H9 (cell line): ENCODE data around the gene UBE4B. TPM values are rescaled to one million over a fixed set of nuclear protein-coding genes. Genes with fewer than 3 reads are reported as not detected.

Experiments used
- DNase-seq: peaks from one replicate; pipeline ENCODE4 v3.0.0-alpha.2; 2017
- H2AFZ ChIP-seq: one replicate; pipeline ENCODE4 v1.6.1; 2013; ENCODE audit warnings: mild to moderate bottlenecking, low read length, control low read depth, moderate library complexity
- H2AK5ac ChIP-seq: 2 replicates; pipeline ENCODE4 v1.6.1; 2013; ENCODE audit warnings: low read length, control low read depth, mixed read lengths; ENCODE audit not compliant: insufficient read length
- H2BK120ac ChIP-seq: one replicate; pipeline ENCODE4 v1.6.1; 2013; ENCODE audit warnings: low read depth, mild to moderate bottlenecking, low read length, control low read depth, inconsistent platforms; ENCODE audit not compliant: poor library complexity, severe bottlenecking
- H2BK12ac ChIP-seq: 2 replicates; pipeline ENCODE4 v1.6.1; 2013; ENCODE audit warnings: low read length, control low read depth, mixed read lengths, low read depth; ENCODE audit not compliant: insufficient read length
- H2BK15ac ChIP-seq: 2 replicates; pipeline ENCODE4 v1.6.1; 2013; ENCODE audit warnings: low read depth, low read length, control low read depth
- H2BK20ac ChIP-seq: one replicate; pipeline ENCODE4 v1.6.1; 2013; ENCODE audit warnings: low read depth, mild to moderate bottlenecking, low read length, control low read depth, inconsistent platforms; ENCODE audit not compliant: poor library complexity, severe bottlenecking
- H2BK5ac ChIP-seq: 2 replicates; pipeline ENCODE4 v1.6.1; 2013; ENCODE audit warnings: low read length, control low read depth, mixed read lengths; ENCODE audit not compliant: insufficient read length
- H3K14ac ChIP-seq: 2 replicates; pipeline ENCODE4 v1.6.1; 2013; ENCODE audit warnings: low read length, control low read depth; ENCODE audit not compliant: insufficient read depth
- H3K18ac ChIP-seq: 2 replicates; pipeline ENCODE4 v1.6.1; 2013; ENCODE audit warnings: low read depth, mild to moderate bottlenecking, mixed read lengths, low read length, control low read depth; ENCODE audit not compliant: insufficient read length
- H3K23ac ChIP-seq: 2 replicates; pipeline ENCODE4 v1.6.1; 2013; ENCODE audit warnings: low read length, control low read depth, mixed read lengths, low read depth; ENCODE audit not compliant: insufficient read length
- H3K23me2 ChIP-seq: 2 replicates; pipeline ENCODE4 v1.6.1; 2013; ENCODE audit warnings: low read depth, mild to moderate bottlenecking, mixed read lengths, low read length, control low read depth; ENCODE audit not compliant: insufficient read length, poor library complexity, severe bottlenecking
- H3K27ac ChIP-seq: 2 replicates; pipeline ENCODE4 v1.5.1; 2013; ENCODE audit warnings: low read length, control low read depth, mixed read lengths, low read depth; ENCODE audit not compliant: insufficient read length
- H3K27me3 ChIP-seq: 2 replicates; pipeline ENCODE4 v1.6.1; 2013; ENCODE audit warnings: low read length, control low read depth, inconsistent platforms; ENCODE audit not compliant: insufficient read depth
- H3K4ac ChIP-seq: 2 replicates; pipeline ENCODE4 v1.6.1; 2013; ENCODE audit warnings: low read depth, mild to moderate bottlenecking, control low read depth, inconsistent platforms, low read length, moderate library complexity
- H3K4me1 ChIP-seq: 2 replicates; pipeline ENCODE4 v1.6.1; 2013; ENCODE audit warnings: low read length, control low read depth, inconsistent platforms; ENCODE audit not compliant: insufficient read depth
- H3K4me2 ChIP-seq: 2 replicates; pipeline ENCODE4 v1.6.1; 2013; ENCODE audit warnings: low read length, control low read depth, mixed read lengths; ENCODE audit not compliant: insufficient read length, insufficient read depth
- H3K56ac ChIP-seq: 2 replicates; pipeline ENCODE4 v1.6.1; 2013; ENCODE audit warnings: low read depth, mild to moderate bottlenecking, mixed read lengths, low read length, control low read depth; ENCODE audit not compliant: insufficient read length
- H3K79me1 ChIP-seq: 2 replicates; pipeline ENCODE4 v1.6.1; 2013; ENCODE audit warnings: low read depth, mild to moderate bottlenecking, moderate library complexity, low read length, control low read depth, inconsistent platforms; ENCODE audit not compliant: insufficient read depth, poor library complexity, severe bottlenecking
- H3K79me2 ChIP-seq: 2 replicates; pipeline ENCODE4 v1.6.1; 2013; ENCODE audit warnings: low read length, control low read depth, inconsistent platforms; ENCODE audit not compliant: insufficient read depth
- H3K9ac ChIP-seq: 2 replicates; pipeline ENCODE4 v1.6.1; 2013; ENCODE audit warnings: low read length, control low read depth, mixed read lengths; ENCODE audit not compliant: insufficient read length; ENCODE audit errors: extremely low read depth
- H3K9me3 ChIP-seq: one replicate; pipeline ENCODE4 v1.6.1; 2013; ENCODE audit warnings: low read depth, low read length, inconsistent platforms; ENCODE audit not compliant: control insufficient read depth
- H3T11ph ChIP-seq: one replicate; pipeline ENCODE4 v1.6.1; 2013; ENCODE audit warnings: mild to moderate bottlenecking, low read length, control low read depth, inconsistent platforms
- H4K20me1 ChIP-seq: one replicate; pipeline ENCODE4 v1.6.1; 2013; ENCODE audit not compliant: control insufficient read depth, insufficient read length, insufficient read depth
- H4K5ac ChIP-seq: 2 replicates; pipeline ENCODE4 v1.6.1; 2013; ENCODE audit warnings: low read depth, mild to moderate bottlenecking, mixed read lengths, low read length, control low read depth; ENCODE audit not compliant: insufficient read length
- H4K8ac ChIP-seq: replicated peaks from 2 replicates; pipeline ENCODE4 v1.6.1; 2013; ENCODE audit warnings: low read length, control low read depth, mixed read lengths, low read depth; ENCODE audit not compliant: insufficient read length
- H4K91ac ChIP-seq: 2 replicates; pipeline ENCODE4 v1.6.1; 2013; ENCODE audit warnings: low read depth, mild to moderate bottlenecking, moderate library complexity, mixed read lengths, low read length, control low read depth; ENCODE audit not compliant: insufficient read length
- H3K27ac Mint-ChIP-seq, 3 experiments: 2 replicates in 2 of 3; 3 replicates in 1 of 3; pipeline ENCODE4 v1.8.0; 2020 to 2021; ENCODE audit warnings: mixed read lengths in 3 of 3, mild to moderate bottlenecking in 1 of 3, moderate library complexity in 1 of 3
- H3K27me3 Mint-ChIP-seq: 2 replicates; pipeline ENCODE4 v1.8.0; 2021; ENCODE audit warnings: low read depth, mild to moderate bottlenecking, moderate library complexity, mixed read lengths
- H3K36me3 Mint-ChIP-seq, 3 experiments: 2 replicates in 2 of 3; 3 replicates in 1 of 3; pipeline ENCODE4 v1.8.0; 2020 to 2021; ENCODE audit warnings: low read depth in 3 of 3, mixed read lengths in 3 of 3; ENCODE audit not compliant: insufficient read depth in 1 of 3
- H3K4me1 Mint-ChIP-seq, 2 experiments: 2 replicates each; pipeline ENCODE4 v1.8.0; 2020; ENCODE audit warnings: mixed read lengths in 2 of 2
- H3K4me3 Mint-ChIP-seq, 2 experiments: 2 replicates in 1 of 2; 3 replicates in 1 of 2; pipeline ENCODE4 v1.8.0; 2020 to 2021; ENCODE audit warnings: mild to moderate bottlenecking in 2 of 2, mixed read lengths in 2 of 2, moderate library complexity in 1 of 2
- H3K9me3 Mint-ChIP-seq, 2 experiments: 2 replicates in 1 of 2; 3 replicates in 1 of 2; pipeline ENCODE4 v1.8.0; 2020; ENCODE audit warnings: mild to moderate bottlenecking in 2 of 2, mixed read lengths in 2 of 2, moderate library complexity in 1 of 2
- CTCF ChIP-seq: fragments of 200-600 bp; sonication (generic); conservative IDR thresholded peaks from 3 replicates; pipeline ENCODE4 v1.8.0; 2021; ENCODE audit warnings: antibody characterized with exemption, mild to moderate bottlenecking
- WGBS: extraction: QIAGEN DNeasy Blood & Tissue Kit; methylation state at CpG from one replicate; pipeline ENCODE4 v1.1.7; 2013; ENCODE audit warnings: missing lambda C conversion rate, low lambda C conversion rate, mixed read lengths; ENCODE audit not compliant: insufficient read length; ENCODE audit errors: extremely low coverage; 5-methylcytosine and 5-hydroxymethylcytosine counted together
- total RNA-seq: library from RNA; stranded (reverse); gene quantifications from 2 replicates; pipeline ENCODE4 v1.2.1, GENCODE V29; 2021

Gene UBE4B
- total RNA-seq, 1 experiment from 2014 or later = 67.6 TPM

GRCh38 chr1:10160907-10161490, 128.2 kb downstream of the UBE4B start:
- H2BK12ac ChIP-seq = no peak overlapping the region
- H3K27me3 ChIP-seq = no peaks in the 10 kb centered on the region
- H3K79me1 ChIP-seq = no peaks in the 10 kb centered on the region
- no peak overlapping the region for H2AFZ ChIP-seq
- H2BK120ac ChIP-seq = no peak overlapping the region
- no peak overlapping the region for H3K56ac ChIP-seq
- no peak overlapping the region for H3K4me2 ChIP-seq
- no peaks in the 10 kb centered on the region for H3K4me1 Mint-ChIP-seq
- H4K8ac ChIP-seq = no peak overlapping the region
- no CpG with 5 or more reads among the region's 12 CpGs for WGBS
- H3K23ac ChIP-seq = no peak overlapping the region
- H2BK5ac ChIP-seq = no peak overlapping the region
- no peak overlapping the region for H3K9ac ChIP-seq
- H3K23me2 ChIP-seq = no peaks in the 10 kb centered on the region
- no peaks in the 10 kb centered on the region for H3K9me3 ChIP-seq
- H3K4me1 ChIP-seq = no peaks in the 10 kb centered on the region
- no peak overlapping the region for H3K27ac ChIP-seq
- H3K9me3 Mint-ChIP-seq = no peaks in the 10 kb centered on the region
- H2BK15ac ChIP-seq = no peak overlapping the region
- H3T11ph ChIP-seq = no peak overlapping the region
- H3K27ac Mint-ChIP-seq = peak overlapping the region in 2 of 3 experiments; percentile 18 to 29; a peak in 3 of 7 replicates
- no peak for DNase-seq
- H2AK5ac ChIP-seq = no peak overlapping the region
- no peak overlapping the region for H3K18ac ChIP-seq
- TF ChIP-seq CTCF = no peak
- H3K27me3 Mint-ChIP-seq = no peaks in the 10 kb centered on the region
- H4K5ac ChIP-seq = no peak overlapping the region
- no peak overlapping the region for H2BK20ac ChIP-seq
- no peak overlapping the region for H3K4ac ChIP-seq
- H3K36me3 Mint-ChIP-seq = peaks cover 6 to 53% (median 44%) of the 10 kb centered on the region in 3 experiments; a peak in 5 of 7 replicates
- H3K4me3 Mint-ChIP-seq = no peak overlapping the region
- no peak overlapping the region for H4K91ac ChIP-seq
- H4K20me1 ChIP-seq = no peaks in the 10 kb centered on the region
- no peak overlapping the region for H3K14ac ChIP-seq
- no peaks in the 10 kb centered on the region for H3K79me2 ChIP-seq
